K562 (cell line): ENCODE measurements around the gene RBM20. TPM values are rescaled to one million over a fixed set of nuclear protein-coding genes. Genes with fewer than 3 reads are reported as not detected.

Source experiments
- FOXA3 ChIP-seq, 2 experiments: fragments of 450-650 bp in 1 of 2; sonication (generic) in 1 of 2; formaldehyde crosslinking; IDR thresholded peaks in 1 of 2; conservative IDR thresholded peaks in 1 of 2; 2 replicates each; pipeline versions ENCODE4 v1.4.0 to v1.8.0; 2020 to 2022; ENCODE audit warnings: mild to moderate bottlenecking in 2 of 2, missing genetic modification reagents in 1 of 2
- FOXJ2 ChIP-seq: fragments of 200-800 bp; sonication (Bioruptor generic); IDR thresholded peaks from 2 replicates; pipeline ENCODE4 v1.6.1; 2016; ENCODE audit warnings: missing genetic modification characterization, missing compliant biosample characterization
- JUN ChIP-seq, 2 experiments: sonication (generic) in 1 of 2; formaldehyde crosslinking in 1 of 2; IDR thresholded peaks; 2 replicates each; pipeline versions ENCODE4 v1.6.1 to v1.8.0; 2012 to 2022; ENCODE audit warnings: borderline replicate concordance in 2 of 2, mild to moderate bottlenecking in 2 of 2, improper control_type of control experiment in 1 of 2, low read depth in 1 of 2, low read length in 1 of 2, missing genetic modification reagents in 1 of 2
- LCOR ChIP-seq: sonication (generic); formaldehyde crosslinking; IDR thresholded peaks from 2 replicates; pipeline ENCODE4 v1.8.0; 2022; ENCODE audit warnings: mild to moderate bottlenecking, missing genetic modification reagents
- NFE2 ChIP-seq: IDR thresholded peaks from 2 replicates; pipeline ENCODE4 v1.6.1; 2014; ENCODE audit warnings: antibody characterized with exemption, low read depth
- POLR2B ChIP-seq: fragments of 450-650 bp; IDR thresholded peaks from 2 replicates; pipeline ENCODE4 v1.6.1; 2018; ENCODE audit warnings: low read depth; ENCODE audit not compliant: partially characterized antibody
- RBM25 ChIP-seq: fragments of 200-400 bp; formaldehyde crosslinking; IDR thresholded peaks from 2 replicates; pipeline ENCODE4 v1.6.1; 2018; ENCODE audit warnings: low read length, low read depth, moderate library complexity; ENCODE audit not compliant: severe bottlenecking
- YY1 ChIP-seq, 3 experiments: IDR thresholded peaks; 2 replicates each; pipeline ENCODE4 v1.6.1; 2011; ENCODE audit warnings: low read length in 2 of 3, mild to moderate bottlenecking in 2 of 3, moderate library complexity in 2 of 3, borderline replicate concordance in 1 of 3, control low read depth in 1 of 3, low read depth in 1 of 3; ENCODE audit not compliant: insufficient read depth in 3 of 3, insufficient replicate concordance in 2 of 3, control insufficient read depth in 1 of 3, insufficient read length in 1 of 3; ENCODE audit errors: extremely low read depth in 1 of 3
- ZC3H11A ChIP-seq: IDR thresholded peaks from 2 replicates; pipeline ENCODE4 v1.6.1; 2012; ENCODE audit warnings: low read depth, low read length, improper control_type of control experiment
- ZNF75A ChIP-seq: fragments of 450-650 bp; formaldehyde crosslinking; IDR thresholded peaks from 2 replicates; pipeline ENCODE4 v1.4.0; 2020; ENCODE audit warnings: mild to moderate bottlenecking
- polyA plus RNA-seq, 8 experiments: library from polyadenylated mRNA; depleted of rRNA in 4 of 8; stranded (reverse) in 5 of 8; unstranded in 3 of 8; fragments of >200 nt; fragmentation: Nextera tagmentation in 2 of 8; fragmentation: Illumina TruSeq in 1 of 8; extraction: Ambion mirVana in 2 of 8; extraction: Trizol in 1 of 8; gene quantifications; 2 replicates each; pipeline versions ENCODE4 v1.2.1 to v1.2.3, GENCODE V29; 2011 to 2014; ENCODE audit warnings: inconsistent platforms in 1 of 8, missing spikeins in 1 of 8
- total RNA-seq, 7 experiments: library from RNA; depleted of rRNA in 6 of 7; stranded (reverse); fragments of >200 nt in 6 of 7; fragmentation: Illumina TruSeq in 2 of 7; extraction: Trizol in 2 of 7; gene quantifications; 2 replicates each; pipeline versions ENCODE4 v1.2.1 to v1.2.3, GENCODE V29; 2011 to 2021; ENCODE audit warnings: low replicate concordance in 1 of 7
- TF ChIP-seq, protein P1 (sequence below), 2 experiments: IDR thresholded peaks; 2 replicates each; pipeline ENCODE4 v1.6.1; 2011; ENCODE audit warnings: borderline replicate concordance in 1 of 2, control low read depth in 1 of 2, low read depth in 1 of 2, low read length in 1 of 2, mild to moderate bottlenecking in 1 of 2, mixed read lengths in 1 of 2, moderate library complexity in 1 of 2; ENCODE audit not compliant: insufficient read depth in 1 of 2, insufficient read length in 1 of 2, poor library complexity in 1 of 2, severe bottlenecking in 1 of 2; ENCODE audit errors: extremely low read depth in 1 of 2
- TF ChIP-seq, protein P2 (sequence below), 2 experiments: IDR thresholded peaks; 2 replicates each; pipeline ENCODE4 v1.6.1; 2012; ENCODE audit warnings: improper control_type of control experiment in 2 of 2, low read depth in 2 of 2, low read length in 2 of 2, borderline replicate concordance in 1 of 2
- TF ChIP-seq, protein P3 (sequence below): fragments of 250-450 bp; sonication (Bioruptor Pico); IDR thresholded peaks from 2 replicates; pipeline ENCODE4 v1.8.0; 2022; ENCODE audit warnings: inconsistent platforms, mild to moderate bottlenecking, moderate library complexity, borderline replicate concordance
- TF ChIP-seq, protein P4 (sequence below), 2 experiments: fragments of 450-650 bp; conservative IDR thresholded peaks; 2 replicates each; pipeline ENCODE4 v1.6.1; 2017; ENCODE audit warnings: mild to moderate bottlenecking in 2 of 2, moderate library complexity in 2 of 2
- TF ChIP-seq, protein P5 (sequence below): fragments of 450-650 bp; conservative IDR thresholded peaks from 2 replicates; pipeline ENCODE4 v1.6.1; 2016; ENCODE audit warnings: missing genetic modification characterization, low read depth, mild to moderate bottlenecking, missing compliant biosample characterization, moderate library complexity

The RBM20 gene
- total and polyA plus RNA-seq, 9 of the 15 experiments (the other 6 are each of a cell fraction or from before 2014, with no cell fraction given) = 0.63 to 5.7 (median 3.2) TPM

DNA sequence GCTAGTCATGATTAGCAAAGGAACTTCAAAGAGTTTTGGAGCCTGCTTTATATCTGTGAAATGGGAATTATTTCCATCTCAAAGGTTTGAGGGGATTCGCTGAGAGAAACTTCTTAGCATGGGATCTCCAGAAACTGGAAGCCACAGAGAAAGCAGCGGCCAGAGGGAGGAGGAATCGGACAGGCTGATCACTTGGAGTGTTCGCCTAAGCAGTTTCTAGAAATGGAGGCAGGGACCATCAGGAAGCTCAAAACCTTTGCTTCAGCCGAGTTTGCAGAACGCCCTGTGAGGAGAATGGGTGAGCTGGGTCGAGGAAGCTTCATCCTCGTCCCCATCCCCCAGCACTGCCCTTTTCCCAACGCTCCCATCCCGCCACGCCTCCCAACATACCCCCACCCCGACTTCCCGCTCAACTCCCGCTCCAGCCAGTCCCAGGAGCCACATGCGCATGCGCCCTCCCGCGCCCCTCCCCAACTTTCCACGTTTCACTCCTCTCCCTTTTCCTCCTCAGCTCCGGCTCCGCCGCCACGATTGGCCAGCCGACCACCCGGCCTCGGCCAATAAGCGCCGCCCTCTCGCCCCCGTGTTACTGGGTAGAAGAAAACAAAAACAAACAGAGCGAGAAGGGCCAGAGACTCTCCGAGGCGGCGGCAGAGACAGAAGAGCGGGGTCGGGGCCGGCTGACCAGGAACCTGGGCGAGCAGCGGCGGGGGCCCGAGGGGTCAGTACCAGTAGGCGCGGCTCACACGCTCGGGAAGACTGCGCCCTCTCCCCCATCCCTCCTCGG, 227.4 kb downstream of the RBM20 start, which contains the start of gene PDCD4 (continued):
- TF ChIP-seq, protein P1, sequence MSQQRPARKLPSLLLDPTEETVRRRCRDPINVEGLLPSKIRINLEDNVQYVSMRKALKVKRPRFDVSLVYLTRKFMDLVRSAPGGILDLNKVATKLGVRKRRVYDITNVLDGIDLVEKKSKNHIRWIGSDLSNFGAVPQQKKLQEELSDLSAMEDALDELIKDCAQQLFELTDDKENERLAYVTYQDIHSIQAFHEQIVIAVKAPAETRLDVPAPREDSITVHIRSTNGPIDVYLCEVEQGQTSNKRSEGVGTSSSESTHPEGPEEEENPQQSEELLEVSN (IDR thresholded peaks at IDR 0.05; ENCODE audit: borderline replicate concordance in 1 of 2, extremely low read depth in 1 of 2, insufficient read depth in 1 of 2, insufficient read length in 1 of 2, low read depth in 1 of 2, low read length in 1 of 2, poor library complexity in 1 of 2, severe bottlenecking in 1 of 2) = peak; percentile 79 to 84
- TF ChIP-seq, protein P2, sequence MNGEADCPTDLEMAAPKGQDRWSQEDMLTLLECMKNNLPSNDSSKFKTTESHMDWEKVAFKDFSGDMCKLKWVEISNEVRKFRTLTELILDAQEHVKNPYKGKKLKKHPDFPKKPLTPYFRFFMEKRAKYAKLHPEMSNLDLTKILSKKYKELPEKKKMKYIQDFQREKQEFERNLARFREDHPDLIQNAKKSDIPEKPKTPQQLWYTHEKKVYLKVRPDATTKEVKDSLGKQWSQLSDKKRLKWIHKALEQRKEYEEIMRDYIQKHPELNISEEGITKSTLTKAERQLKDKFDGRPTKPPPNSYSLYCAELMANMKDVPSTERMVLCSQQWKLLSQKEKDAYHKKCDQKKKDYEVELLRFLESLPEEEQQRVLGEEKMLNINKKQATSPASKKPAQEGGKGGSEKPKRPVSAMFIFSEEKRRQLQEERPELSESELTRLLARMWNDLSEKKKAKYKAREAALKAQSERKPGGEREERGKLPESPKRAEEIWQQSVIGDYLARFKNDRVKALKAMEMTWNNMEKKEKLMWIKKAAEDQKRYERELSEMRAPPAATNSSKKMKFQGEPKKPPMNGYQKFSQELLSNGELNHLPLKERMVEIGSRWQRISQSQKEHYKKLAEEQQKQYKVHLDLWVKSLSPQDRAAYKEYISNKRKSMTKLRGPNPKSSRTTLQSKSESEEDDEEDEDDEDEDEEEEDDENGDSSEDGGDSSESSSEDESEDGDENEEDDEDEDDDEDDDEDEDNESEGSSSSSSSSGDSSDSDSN (IDR thresholded peaks at IDR 0.05; ENCODE audit: borderline replicate concordance in 1 of 2, low read depth in 2 of 2, low read length in 2 of 2) = 0 out of 4 replicates have a peak, but pooled peaks of 1 of the 2 experiments have one; percentile 41
- TF ChIP-seq FOXA3 (CRISPR knock-in tag; conservative IDR thresholded peaks at IDR 0.05 in 1 of 2, IDR thresholded peaks at IDR 0.05 in 1 of 2) (0 out of 4 replicates have a peak, but pooled peaks of 1 of the 2 experiments have one; percentile 32), NFE2 (no peak), LCOR (CRISPR knock-in tag) (0 out of 2 replicates have a peak, but pooled peaks have one; percentile 23), JUN (IDR thresholded peaks at IDR 0.05; ENCODE audit: borderline replicate concordance, low read depth, low read length) (no peak), JUN (CRISPR knock-in tag; IDR thresholded peaks at IDR 0.05; ENCODE audit: borderline replicate concordance) (no peak), POLR2B (peak; percentile 85), YY1 (IDR thresholded peaks at IDR 0.05; ENCODE audit: borderline replicate concordance in 1 of 3, control insufficient read depth in 1 of 3, extremely low read depth in 1 of 3, insufficient read depth in 3 of 3, insufficient read length in 1 of 3, insufficient replicate concordance in 2 of 3, low read depth in 1 of 3, low read length in 2 of 3) (peak in 2 of 3 experiments; percentile 3 to 8), RBM25 (peak; percentile 57), ZC3H11A (0 out of 2 replicates have a peak, but pooled peaks have one; percentile 1), ZNF75A (CRISPR knock-in tag) (no peak), FOXJ2 (tag) (0 out of 2 replicates have a peak, but pooled peaks have one; percentile 42)
- TF ChIP-seq, protein P3, sequence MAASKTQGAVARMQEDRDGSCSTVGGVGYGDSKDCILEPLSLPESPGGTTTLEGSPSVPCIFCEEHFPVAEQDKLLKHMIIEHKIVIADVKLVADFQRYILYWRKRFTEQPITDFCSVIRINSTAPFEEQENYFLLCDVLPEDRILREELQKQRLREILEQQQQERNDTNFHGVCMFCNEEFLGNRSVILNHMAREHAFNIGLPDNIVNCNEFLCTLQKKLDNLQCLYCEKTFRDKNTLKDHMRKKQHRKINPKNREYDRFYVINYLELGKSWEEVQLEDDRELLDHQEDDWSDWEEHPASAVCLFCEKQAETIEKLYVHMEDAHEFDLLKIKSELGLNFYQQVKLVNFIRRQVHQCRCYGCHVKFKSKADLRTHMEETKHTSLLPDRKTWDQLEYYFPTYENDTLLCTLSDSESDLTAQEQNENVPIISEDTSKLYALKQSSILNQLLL (CRISPR knock-in tag) = no peak
- TF ChIP-seq, protein P4, sequence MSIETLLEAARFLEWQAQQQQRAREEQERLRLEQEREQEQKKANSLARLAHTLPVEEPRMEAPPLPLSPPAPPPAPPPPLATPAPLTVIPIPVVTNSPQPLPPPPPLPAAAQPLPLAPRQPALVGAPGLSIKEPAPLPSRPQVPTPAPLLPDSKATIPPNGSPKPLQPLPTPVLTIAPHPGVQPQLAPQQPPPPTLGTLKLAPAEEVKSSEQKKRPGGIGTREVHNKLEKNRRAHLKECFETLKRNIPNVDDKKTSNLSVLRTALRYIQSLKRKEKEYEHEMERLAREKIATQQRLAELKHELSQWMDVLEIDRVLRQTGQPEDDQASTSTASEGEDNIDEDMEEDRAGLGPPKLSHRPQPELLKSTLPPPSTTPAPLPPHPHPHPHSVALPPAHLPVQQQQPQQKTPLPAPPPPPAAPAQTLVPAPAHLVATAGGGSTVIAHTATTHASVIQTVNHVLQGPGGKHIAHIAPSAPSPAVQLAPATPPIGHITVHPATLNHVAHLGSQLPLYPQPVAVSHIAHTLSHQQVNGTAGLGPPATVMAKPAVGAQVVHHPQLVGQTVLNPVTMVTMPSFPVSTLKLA (conservative IDR thresholded peaks at IDR 0.05) = peak; percentile 78 to 85; a peak in 3 of 4 replicates
- TF ChIP-seq, protein P5, sequence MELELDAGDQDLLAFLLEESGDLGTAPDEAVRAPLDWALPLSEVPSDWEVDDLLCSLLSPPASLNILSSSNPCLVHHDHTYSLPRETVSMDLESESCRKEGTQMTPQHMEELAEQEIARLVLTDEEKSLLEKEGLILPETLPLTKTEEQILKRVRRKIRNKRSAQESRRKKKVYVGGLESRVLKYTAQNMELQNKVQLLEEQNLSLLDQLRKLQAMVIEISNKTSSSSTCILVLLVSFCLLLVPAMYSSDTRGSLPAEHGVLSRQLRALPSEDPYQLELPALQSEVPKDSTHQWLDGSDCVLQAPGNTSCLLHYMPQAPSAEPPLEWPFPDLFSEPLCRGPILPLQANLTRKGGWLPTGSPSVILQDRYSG (tag) = peak; percentile 38; the same call in 1 of the 2 replicates
